ENCODE measurements around the gene SFTPA2. TPM values are rescaled to one million over a fixed set of nuclear protein-coding genes. Genes with fewer than 3 reads are reported as not detected.
"Not testable (repeated sequence)": the region's sequence is repeated elsewhere in the genome, so short reads cannot be mapped to it uniquely, and the experiment has no call there.

SFTPA2 gene
- total RNA-seq, 1 donor from 2014 or later, result 0.51 TPM

GRCh38 chr10:79523157-79523853, 36.9 kb downstream of the SFTPA2 start:
- intact Hi-C loops (cut with DNase I); DNase-seq (ENCODE audit: missing footprints); ATAC-seq: not testable (repeated sequence)

GRCh38 chr10:79522464-79522863, 37.7 kb downstream of the SFTPA2 start:
- ATAC-seq; intact Hi-C loops (cut with DNase I); DNase-seq (ENCODE audit: missing footprints): not testable (repeated sequence)

GRCh38 chr10:79521751-79522150, 38.5 kb downstream of the SFTPA2 start:
- intact Hi-C loops (cut with DNase I); ATAC-seq: not testable (repeated sequence)

GRCh38 chr10:79517567-79517966, 42.6 kb downstream of the SFTPA2 start:
- intact Hi-C loops (cut with DNase I); DNase-seq (ENCODE audit: missing footprints); ATAC-seq: not testable (repeated sequence)

More at GRCh38 chr10:79521751-79522150, 38.5 kb downstream of the SFTPA2 start:
- DNase-seq (ENCODE audit: missing footprints), result not testable (repeated sequence)

- ATAC-seq; DNase-seq (ENCODE audit: missing footprints); intact Hi-C loops (cut with DNase I): not testable (repeated sequence)
These were observed 43.5 kb downstream of the SFTPA2 start for GRCh38 chr10:79516532-79517205.

GRCh38 chr10:79511891-79512583, 48.2 kb downstream of the SFTPA2 start, which contains the start of gene EIF5AL1:
Gene EIF5AL1 (plus strand): TSS chr10:79512533. CDS start chr10:79512650, 117 bp downstream.
- DNase-seq (ENCODE audit: missing footprints); intact Hi-C loops (cut with DNase I); ATAC-seq: not testable (repeated sequence)

GRCh38 chr10:79509934-79510508, 50.2 kb downstream of the SFTPA2 start:
- ATAC-seq, result peak; percentile 50
- intact Hi-C loops (cut with DNase I); DNase-seq (ENCODE audit: missing footprints): not testable (repeated sequence)

GRCh38 chr10:79509306-79509933, 50.8 kb downstream of the SFTPA2 start:
- intact Hi-C loops (cut with DNase I); DNase-seq (ENCODE audit: missing footprints): not testable (repeated sequence)
- peak; percentile 70 for ATAC-seq

- intact Hi-C loops (cut with DNase I); ATAC-seq: not testable (repeated sequence)
These were observed 52.0 kb downstream of the SFTPA2 start for GRCh38 chr10:79508245-79508644.

GRCh38 chr10:79507440-79508167, 52.6 kb downstream of the SFTPA2 start:
- DNase-seq (ENCODE audit: missing footprints) (no peak), ATAC-seq (no peak)
- intact Hi-C loops (cut with DNase I), result no loop called here

More at GRCh38 chr10:79508245-79508644, 52.0 kb downstream of the SFTPA2 start:
- not testable (repeated sequence) for DNase-seq (ENCODE audit: missing footprints)

Other genes starting within 250 kb of the SFTPA2 start
- 151 TPM for gene PPIF, start 212.9 kb downstream of the SFTPA2 start, total RNA-seq
- 60.1 TPM for gene ZCCHC24, start 114.8 kb downstream of the SFTPA2 start, total RNA-seq
- gene EIF5AL1, start 47.9 kb downstream of the SFTPA2 start, total RNA-seq, result 0.05 TPM
- gene SFTPA1, start 50.5 kb upstream of the SFTPA2 start, total RNA-seq, result 0.24 TPM
- 1.0 TPM for gene NUTM2B, start 142.8 kb upstream of the SFTPA2 start, total RNA-seq